ENCODE results near the gene PPFIBP1.
"Not testable (repeated sequence)": the region's sequence is repeated elsewhere in the genome, so short reads cannot be mapped to it uniquely, and the experiment has no call there.

The PPFIBP1 gene

DNA sequence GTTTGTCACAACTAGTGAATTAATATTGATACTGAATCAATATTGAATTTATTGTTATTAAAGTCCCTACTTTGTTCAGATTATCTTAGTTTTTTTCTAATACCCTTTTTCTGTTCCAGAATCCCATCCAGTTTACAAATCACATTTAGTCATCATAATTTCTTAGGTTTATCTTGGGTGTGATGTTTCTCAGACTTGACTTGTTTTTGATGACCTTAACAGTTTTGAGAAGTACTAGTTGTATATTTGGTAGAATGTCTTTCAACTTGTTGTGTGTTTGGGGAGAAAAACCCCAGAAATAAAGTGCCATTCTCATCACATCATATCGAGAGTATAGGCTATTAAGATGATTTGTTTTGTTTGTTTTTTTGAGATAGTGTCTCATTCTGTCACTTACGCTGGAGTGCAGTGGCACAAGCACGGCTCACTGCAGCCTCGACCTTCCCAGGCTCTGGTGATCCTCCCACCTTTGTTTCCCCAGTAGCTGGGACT is 206.1 kb downstream of the PPFIBP1 start:
- no peak for DNase-seq

DNA sequence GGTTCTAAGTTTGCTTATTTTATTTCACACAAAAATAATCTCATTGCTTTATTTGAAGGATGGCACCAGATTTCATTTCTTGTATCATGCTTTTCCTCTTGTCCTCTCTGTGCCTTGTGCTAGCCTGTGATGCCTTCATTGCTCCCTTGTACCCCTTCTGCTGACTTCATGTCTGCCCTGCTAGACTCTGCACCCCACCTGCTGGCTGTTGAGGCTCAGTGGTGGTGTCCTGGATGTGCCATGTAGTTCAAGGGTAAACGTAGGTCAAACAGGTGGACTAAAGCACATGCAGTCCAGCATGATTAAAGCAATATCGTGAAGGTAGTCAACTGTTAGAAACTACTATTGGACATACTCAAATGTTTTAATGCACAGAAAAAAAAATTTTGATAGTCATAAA is 208.3 kb downstream of the PPFIBP1 start:
- no peak for DNase-seq

GRCh38 chr12:27733052-27733656 is 209.1 kb downstream of the PPFIBP1 start:
- DNase-seq: no peak

- no peak for DNase-seq
Measured at GRCh38 chr12:27733791-27734190, 209.8 kb downstream of the PPFIBP1 start.

GRCh38 chr12:27734321-27734720 is 210.3 kb downstream of the PPFIBP1 start:
- not testable (repeated sequence) for DNase-seq

GRCh38 chr12:27743601-27744000 is 219.6 kb downstream of the PPFIBP1 start:
- no peak for DNase-seq

All from stimulated activated CD4-positive, alpha-beta T cell treated with anti-CD3 and anti-CD28 coated beads, Interleukin-1b, Interleukin-23, amount 100 ng/mL, for 48 hours (primary cell).